ENCODE measurements around the gene GDF11.

Gene GDF11

DNA sequence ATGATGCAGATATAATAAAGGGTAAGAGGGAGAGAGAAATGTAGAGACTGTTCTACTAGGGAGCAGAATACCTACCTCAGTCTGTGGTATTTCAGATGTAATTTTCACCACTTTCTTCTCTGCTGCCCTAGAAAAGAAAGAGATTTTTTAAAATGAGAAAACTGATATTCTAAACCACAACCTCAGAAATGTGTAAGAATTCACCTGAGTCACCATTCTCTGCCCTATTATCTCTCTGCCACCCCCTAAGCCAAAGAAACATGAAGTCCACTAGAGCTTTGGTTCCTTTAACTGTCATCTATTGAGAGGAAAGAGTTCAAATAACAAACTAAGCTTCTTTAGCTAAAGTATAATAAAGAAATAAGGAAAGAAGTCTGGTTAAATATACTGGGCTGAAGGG lies 53.0 kb downstream of the GDF11 start:
- H3K4me3 ChIP-seq (replicated peaks; ENCODE audit: low read depth, low read length): no peak overlapping the region
- no peak for DNase-seq (ENCODE audit: low read depth)
- no peak for TF ChIP-seq CTCF (IDR thresholded peaks at IDR 0.05; ENCODE audit: low read length, missing control alignments)

- TF ChIP-seq CTCF (IDR thresholded peaks at IDR 0.05; ENCODE audit: low read length, missing control alignments): peak; percentile 69
- no peak overlapping the region for H3K4me3 ChIP-seq (replicated peaks; ENCODE audit: low read depth, low read length)
- peak; percentile 73 for DNase-seq (ENCODE audit: low read depth)
Observed at GRCh38 chr12:55797068-55797467, 54.1 kb downstream of the GDF11 start.

DNA sequence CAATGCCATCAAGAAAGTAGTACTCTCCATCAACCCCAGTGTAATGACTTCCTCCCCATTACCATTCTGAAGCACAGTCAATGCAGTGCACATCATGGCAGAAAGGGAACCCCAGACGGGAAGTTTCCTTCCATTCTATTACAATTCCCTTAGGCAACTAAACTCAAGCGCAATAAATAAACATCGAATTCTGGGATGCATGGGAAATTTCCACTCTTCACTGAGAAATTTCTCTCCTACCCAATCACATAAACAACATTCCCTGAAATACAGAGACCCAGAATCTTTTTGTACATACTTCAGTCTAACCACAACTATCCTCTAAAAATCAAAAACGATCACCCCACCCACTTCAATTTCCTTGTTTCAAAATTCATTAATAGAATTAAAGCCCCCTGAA lies 54.6 kb downstream of the GDF11 start:
- no peak for DNase-seq (ENCODE audit: low read depth)
- no peak overlapping the region for H3K4me3 ChIP-seq (replicated peaks; ENCODE audit: low read depth, low read length)
- no peak for TF ChIP-seq CTCF (IDR thresholded peaks at IDR 0.05; ENCODE audit: low read length, missing control alignments)

Measured in fibroblast of pulmonary artery (primary cell).